Liver (tissue), 3 donors: ENCODE data around the gene SETD1A.

ENCODE experiments used
- FOXA1 ChIP-seq: IDR thresholded peaks from 2 replicates; pipeline ENCODE4 v1.6.1; 2016; ENCODE audit warnings: antibody characterized with exemption
- FOXA2 ChIP-seq: IDR thresholded peaks from 2 replicates; pipeline ENCODE4 v1.6.1; 2016; ENCODE audit warnings: antibody characterized with exemption
- GABPA ChIP-seq, 2 donors: IDR thresholded peaks in 1 of 2; conservative IDR thresholded peaks in 1 of 2; 2 replicates each; pipeline ENCODE4 v1.6.1; 2016; ENCODE audit warnings: antibody characterized with exemption in 2 of 2, mild to moderate bottlenecking in 1 of 2, moderate library complexity in 1 of 2
- HNF4A ChIP-seq, 2 donors: conservative IDR thresholded peaks; 2 replicates each; pipeline ENCODE4 v1.6.1; 2016; ENCODE audit warnings: antibody characterized with exemption in 2 of 2, mild to moderate bottlenecking in 2 of 2
- MAX ChIP-seq: IDR thresholded peaks from 2 replicates; pipeline ENCODE4 v1.6.1; 2016; ENCODE audit warnings: antibody characterized with exemption
- RAD21 ChIP-seq, 2 donors: IDR thresholded peaks; 2 replicates each; pipeline ENCODE4 v1.6.1; 2016; ENCODE audit warnings: antibody characterized with exemption in 2 of 2, mild to moderate bottlenecking in 2 of 2
- SP1 ChIP-seq: IDR thresholded peaks from 2 replicates; pipeline ENCODE4 v1.6.1; 2018; ENCODE audit warnings: antibody characterized with exemption, mild to moderate bottlenecking
- TAF1 ChIP-seq: conservative IDR thresholded peaks from 2 replicates; pipeline ENCODE4 v1.6.1; 2016; ENCODE audit warnings: antibody characterized with exemption, mild to moderate bottlenecking
- YY1 ChIP-seq: IDR thresholded peaks from 2 replicates; pipeline ENCODE4 v1.6.1; 2016; ENCODE audit warnings: antibody characterized with exemption, mild to moderate bottlenecking
- TF ChIP-seq, protein P1 (sequence below): fragments of 150-350 bp; IDR thresholded peaks from 2 replicates; pipeline ENCODE4 v1.5.1; 2017; ENCODE audit warnings: improper control_type of control experiment, low read depth, low read length; ENCODE audit not compliant: missing input control
- TF ChIP-seq, protein P2 (sequence below): IDR thresholded peaks from 2 replicates; pipeline ENCODE4 v1.6.1; 2016; ENCODE audit warnings: antibody characterized with exemption
- TF ChIP-seq, protein P3 (sequence below): IDR thresholded peaks from 2 replicates; pipeline ENCODE4 v1.6.1; 2016; ENCODE audit warnings: antibody characterized with exemption, mild to moderate bottlenecking
- donor health status: healthy.
- donor health status: healthy.

- TF ChIP-seq TAF1 (no peak), FOXA1 (no peak), GABPA (IDR thresholded peaks at IDR 0.05 in 1 of 2, conservative IDR thresholded peaks at IDR 0.05 in 1 of 2) (no peak), MAX (no peak), RAD21 (IDR thresholded peaks at IDR 0.05) (no peak), HNF4A (conservative IDR thresholded peaks at IDR 0.05) (no peak), FOXA2 (no peak), SP1 (no peak), YY1 (no peak)
- TF ChIP-seq, protein P1, sequence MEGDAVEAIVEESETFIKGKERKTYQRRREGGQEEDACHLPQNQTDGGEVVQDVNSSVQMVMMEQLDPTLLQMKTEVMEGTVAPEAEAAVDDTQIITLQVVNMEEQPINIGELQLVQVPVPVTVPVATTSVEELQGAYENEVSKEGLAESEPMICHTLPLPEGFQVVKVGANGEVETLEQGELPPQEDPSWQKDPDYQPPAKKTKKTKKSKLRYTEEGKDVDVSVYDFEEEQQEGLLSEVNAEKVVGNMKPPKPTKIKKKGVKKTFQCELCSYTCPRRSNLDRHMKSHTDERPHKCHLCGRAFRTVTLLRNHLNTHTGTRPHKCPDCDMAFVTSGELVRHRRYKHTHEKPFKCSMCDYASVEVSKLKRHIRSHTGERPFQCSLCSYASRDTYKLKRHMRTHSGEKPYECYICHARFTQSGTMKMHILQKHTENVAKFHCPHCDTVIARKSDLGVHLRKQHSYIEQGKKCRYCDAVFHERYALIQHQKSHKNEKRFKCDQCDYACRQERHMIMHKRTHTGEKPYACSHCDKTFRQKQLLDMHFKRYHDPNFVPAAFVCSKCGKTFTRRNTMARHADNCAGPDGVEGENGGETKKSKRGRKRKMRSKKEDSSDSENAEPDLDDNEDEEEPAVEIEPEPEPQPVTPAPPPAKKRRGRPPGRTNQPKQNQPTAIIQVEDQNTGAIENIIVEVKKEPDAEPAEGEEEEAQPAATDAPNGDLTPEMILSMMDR, result no peak
- TF ChIP-seq, protein P2, sequence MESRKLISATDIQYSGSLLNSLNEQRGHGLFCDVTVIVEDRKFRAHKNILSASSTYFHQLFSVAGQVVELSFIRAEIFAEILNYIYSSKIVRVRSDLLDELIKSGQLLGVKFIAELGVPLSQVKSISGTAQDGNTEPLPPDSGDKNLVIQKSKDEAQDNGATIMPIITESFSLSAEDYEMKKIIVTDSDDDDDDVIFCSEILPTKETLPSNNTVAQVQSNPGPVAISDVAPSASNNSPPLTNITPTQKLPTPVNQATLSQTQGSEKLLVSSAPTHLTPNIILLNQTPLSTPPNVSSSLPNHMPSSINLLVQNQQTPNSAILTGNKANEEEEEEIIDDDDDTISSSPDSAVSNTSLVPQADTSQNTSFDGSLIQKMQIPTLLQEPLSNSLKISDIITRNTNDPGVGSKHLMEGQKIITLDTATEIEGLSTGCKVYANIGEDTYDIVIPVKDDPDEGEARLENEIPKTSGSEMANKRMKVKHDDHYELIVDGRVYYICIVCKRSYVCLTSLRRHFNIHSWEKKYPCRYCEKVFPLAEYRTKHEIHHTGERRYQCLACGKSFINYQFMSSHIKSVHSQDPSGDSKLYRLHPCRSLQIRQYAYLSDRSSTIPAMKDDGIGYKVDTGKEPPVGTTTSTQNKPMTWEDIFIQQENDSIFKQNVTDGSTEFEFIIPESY, result no peak
- TF ChIP-seq, protein P3, sequence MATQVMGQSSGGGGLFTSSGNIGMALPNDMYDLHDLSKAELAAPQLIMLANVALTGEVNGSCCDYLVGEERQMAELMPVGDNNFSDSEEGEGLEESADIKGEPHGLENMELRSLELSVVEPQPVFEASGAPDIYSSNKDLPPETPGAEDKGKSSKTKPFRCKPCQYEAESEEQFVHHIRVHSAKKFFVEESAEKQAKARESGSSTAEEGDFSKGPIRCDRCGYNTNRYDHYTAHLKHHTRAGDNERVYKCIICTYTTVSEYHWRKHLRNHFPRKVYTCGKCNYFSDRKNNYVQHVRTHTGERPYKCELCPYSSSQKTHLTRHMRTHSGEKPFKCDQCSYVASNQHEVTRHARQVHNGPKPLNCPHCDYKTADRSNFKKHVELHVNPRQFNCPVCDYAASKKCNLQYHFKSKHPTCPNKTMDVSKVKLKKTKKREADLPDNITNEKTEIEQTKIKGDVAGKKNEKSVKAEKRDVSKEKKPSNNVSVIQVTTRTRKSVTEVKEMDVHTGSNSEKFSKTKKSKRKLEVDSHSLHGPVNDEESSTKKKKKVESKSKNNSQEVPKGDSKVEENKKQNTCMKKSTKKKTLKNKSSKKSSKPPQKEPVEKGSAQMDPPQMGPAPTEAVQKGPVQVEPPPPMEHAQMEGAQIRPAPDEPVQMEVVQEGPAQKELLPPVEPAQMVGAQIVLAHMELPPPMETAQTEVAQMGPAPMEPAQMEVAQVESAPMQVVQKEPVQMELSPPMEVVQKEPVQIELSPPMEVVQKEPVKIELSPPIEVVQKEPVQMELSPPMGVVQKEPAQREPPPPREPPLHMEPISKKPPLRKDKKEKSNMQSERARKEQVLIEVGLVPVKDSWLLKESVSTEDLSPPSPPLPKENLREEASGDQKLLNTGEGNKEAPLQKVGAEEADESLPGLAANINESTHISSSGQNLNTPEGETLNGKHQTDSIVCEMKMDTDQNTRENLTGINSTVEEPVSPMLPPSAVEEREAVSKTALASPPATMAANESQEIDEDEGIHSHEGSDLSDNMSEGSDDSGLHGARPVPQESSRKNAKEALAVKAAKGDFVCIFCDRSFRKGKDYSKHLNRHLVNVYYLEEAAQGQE, result no peak
These were observed 7.9 kb downstream of the SETD1A start for GRCh38 chr16:30965436-30965835.
